ENCODE results near the gene CTXND1.

- TF ChIP-seq CTCF (IDR thresholded peaks at IDR 0.05; ENCODE audit: low read length): no peak
- TF ChIP-seq EZH2phosphoT487 (IDR thresholded peaks at IDR 0.05; ENCODE audit: low read length): no peak
- TF ChIP-seq EZH2 (optimal IDR thresholded peaks at IDR 0.05; ENCODE audit: low read depth, low read length): no peak
Observed at GRCh38 chr15:80152896-80153876, 98.8 kb downstream of the CTXND1 start, which contains the start of gene FAH.
